NCI-H146 treated with DMSO at 0.1 percent for 48 hours (cell line): ENCODE measurements around the gene CD247.

Source experiments
- DNase-seq: peaks from one replicate; lab custom pipeline; 2025; ENCODE audit not compliant: unreplicated experiment; lab: John Stamatoyannopoulos, UW

The CD247 gene

DNA sequence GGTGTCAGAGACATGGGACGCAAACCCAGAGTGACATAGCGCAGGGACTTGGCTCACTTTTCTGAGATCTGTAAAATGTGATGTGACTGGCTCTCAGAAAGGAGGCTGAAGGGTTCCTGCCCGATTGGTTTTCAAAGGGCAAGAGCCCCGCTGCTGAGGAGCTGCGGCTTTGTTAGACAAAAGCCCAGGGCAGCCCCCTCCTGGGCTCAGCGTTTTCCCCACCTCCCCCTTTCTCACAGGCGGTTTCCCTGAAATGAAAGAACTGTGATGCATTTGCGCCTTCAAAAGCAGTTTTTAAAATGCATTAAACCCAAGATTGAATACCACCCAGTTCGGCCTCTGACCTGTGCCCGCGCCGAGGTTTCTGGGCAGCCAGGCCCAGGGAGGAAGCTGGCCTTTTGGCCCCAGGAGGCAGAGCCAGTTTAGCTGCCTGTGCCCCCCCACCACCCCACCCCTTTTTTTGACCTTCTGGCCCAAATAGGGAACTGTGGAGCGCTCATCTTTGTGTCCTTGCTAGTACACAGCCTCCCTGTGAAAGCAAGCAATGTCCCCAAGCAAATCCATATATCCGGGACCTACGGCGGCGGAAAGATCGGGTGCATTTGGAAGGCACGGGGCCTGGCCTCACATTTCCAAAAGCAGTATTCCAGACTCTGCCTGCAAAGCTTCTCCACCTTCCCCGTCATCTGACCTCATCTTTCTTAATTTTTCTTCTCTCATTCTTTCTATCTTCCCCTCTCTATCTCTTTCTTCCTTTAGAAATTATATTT lies 28.6 kb downstream of the CD247 start:
- DNase-seq = no peak

DNA sequence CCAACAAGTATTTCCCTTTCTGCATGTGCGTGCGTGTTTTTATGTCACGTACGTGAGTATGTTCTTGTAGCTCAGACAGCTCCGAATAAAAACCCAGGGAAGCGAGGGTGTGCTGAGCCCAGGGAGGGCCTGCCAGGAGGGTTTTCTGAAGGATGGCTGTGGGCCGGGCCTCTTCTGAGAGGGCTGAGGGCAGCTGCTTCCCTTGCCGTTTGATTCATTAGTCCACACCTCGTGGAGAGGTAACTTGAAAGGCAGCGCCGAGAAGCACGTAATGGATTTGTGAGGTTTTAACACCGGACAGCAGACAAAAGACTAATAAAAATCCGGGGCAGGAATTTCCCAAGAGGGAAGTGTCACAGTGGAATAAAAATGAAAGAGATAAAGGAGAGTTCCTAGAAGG lies 29.5 kb downstream of the CD247 start:
- DNase-seq = no peak

DNA sequence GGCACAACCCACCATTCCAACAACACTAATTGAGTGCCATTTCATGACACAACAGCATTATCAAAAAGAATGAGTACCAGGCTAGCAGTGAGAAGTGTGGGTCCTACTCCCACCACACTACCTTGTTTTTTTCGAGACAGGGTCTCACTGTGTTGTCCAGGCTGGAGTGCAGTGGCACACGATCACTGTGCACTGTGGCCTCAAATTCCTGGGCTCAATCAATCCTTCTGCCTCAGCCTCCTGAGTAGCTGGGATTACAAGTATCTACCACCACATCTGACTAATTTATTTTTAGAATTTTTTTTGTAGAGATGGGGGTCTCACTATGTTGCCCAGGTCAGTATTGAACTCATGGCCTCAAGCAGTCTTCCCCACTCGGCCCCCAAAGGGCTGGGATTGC lies 30.7 kb downstream of the CD247 start:
- DNase-seq = no peak

DNA sequence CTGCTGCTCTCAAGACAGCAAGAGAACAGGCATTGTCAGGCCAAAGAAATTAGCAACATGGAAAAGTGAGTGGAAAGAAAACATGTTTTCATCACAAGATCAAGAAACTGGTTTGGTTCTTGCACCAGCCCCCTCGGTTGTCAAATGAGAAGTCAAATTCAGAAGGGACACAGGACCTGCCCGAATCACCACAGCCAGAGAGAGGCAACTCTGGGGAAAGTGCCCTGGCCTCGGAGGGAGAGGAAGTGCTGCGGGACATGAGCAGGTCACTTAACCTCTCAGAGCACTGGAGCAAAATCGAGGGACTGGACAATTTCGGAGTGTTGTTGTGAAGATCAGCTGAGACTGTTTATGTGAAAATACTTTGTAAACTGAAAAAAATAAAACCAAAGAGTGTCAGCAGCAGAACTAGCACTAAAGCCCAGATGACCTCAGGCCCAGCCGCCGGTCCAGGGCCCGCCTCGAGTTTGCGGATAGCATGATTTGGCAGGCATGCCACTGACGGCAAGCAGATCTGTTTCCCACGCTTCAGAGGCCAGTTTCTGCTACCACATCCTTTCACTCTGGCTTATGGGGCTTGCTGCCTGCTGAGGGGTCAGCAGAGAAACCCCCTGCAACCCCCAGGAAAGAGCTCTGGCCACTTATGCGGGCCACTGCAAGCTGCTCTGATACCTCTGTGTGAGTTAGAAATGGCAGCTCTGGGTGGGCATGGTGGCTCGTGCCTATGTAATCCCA lies 32.1 kb downstream of the CD247 start:
- no peak for DNase-seq

DNA sequence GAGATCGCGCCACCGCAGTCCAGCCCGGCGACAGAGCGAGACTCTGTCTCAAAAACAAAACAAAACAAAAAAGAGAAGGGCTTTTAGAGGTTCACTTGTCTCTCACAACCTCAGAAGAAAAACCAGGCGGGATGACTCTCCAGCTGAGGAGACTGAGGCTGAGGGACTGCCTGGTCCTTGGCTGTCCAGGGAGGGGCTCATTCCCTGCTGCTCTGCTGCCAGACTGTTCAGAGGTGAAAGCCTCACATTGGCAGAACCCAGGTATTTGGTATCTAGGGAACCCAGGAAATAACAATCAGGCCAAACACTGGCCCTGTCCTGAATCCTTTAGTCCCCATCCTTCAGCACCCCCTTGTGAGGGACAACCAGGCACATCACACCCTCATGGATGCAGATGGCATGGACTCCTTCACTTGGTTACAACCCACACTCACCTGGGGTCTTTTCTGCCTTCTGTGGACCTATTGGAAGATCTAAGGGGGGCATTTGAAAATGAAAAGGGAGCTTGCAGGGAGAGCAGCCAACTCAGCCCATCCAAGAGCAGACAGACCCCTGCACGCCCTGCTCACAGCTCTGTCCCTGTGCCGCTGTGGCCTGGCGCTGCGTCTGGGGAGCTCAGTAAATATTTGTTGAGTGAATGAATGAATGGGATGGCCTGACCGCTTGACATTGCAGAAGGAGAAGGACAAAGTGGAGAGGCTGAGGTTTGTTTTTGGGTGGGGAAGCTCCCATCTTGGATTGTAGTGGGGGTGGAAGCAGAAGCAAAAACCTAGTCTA lies 33.4 kb downstream of the CD247 start:
- DNase-seq = no peak

DNA sequence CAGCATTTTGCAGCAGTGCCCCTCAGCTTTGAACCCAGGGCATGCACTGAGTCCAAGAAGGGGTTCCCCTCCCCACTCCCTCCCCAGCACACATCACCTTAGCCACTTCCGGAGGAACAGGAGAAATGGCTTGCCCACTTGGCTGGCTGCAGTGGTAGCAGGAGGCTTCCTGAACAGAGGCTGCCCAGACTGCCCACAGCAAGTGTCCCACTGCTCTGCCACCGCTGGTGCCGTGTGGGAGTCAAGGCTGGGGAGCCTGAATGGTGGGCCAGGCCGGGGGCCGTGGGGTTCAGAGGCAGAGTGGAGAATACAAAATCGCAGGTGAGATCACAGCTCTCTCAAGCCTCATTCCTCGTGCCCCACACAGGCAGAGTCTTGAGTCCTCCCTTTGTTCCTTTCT lies 34.5 kb downstream of the CD247 start:
- no peak for DNase-seq

DNA sequence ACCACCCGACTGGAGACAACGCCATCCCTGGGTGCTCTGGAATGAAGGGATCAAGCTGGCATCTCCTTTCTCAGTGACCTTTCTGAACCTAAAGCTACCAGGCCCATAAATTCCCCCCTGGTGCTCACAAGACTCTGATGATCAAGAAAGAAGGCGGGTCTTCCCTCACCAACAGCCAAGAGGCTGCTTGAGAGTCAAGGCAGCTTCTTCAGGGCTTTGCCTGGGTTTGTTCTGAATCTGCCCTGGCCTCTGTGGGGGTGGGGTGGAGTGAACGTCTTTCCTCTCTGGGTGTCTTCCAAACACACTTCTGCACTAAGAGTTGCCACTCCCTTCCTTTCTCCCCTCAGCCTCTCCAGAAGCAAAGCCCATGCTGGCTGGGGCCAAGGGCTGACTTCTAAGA lies 36.1 kb downstream of the CD247 start:
- DNase-seq = no peak

DNA sequence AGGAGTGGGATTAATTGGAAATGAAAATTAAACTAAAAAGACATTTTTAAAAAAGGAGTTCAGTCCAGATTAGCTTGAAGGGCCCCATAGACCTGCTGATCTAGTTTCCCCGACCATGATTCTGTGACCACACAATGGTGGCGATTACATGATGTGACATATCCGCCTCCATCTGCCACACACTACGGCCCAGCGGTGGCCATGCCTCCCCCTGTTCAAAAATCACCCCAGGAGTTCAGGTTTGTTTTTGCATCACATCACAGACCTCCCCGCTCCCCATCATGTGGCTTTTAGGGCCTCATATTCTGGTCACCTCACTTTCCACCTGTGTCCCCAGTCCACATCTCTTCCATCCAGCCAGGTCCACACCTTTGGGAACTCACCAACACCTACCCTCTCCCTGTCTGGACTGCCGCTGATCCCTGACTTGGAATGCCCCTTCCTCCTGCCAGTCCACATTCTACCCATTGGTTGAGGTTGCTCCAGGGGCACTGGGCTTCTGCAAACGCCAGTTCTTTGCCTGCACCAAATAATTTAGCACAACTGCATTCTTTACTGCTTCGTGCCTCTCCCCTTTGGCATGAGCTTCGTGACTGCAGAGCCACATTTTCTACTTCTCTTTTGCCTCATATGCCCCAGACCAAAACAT lies 38.9 kb downstream of the CD247 start:
- DNase-seq = no peak

DNA sequence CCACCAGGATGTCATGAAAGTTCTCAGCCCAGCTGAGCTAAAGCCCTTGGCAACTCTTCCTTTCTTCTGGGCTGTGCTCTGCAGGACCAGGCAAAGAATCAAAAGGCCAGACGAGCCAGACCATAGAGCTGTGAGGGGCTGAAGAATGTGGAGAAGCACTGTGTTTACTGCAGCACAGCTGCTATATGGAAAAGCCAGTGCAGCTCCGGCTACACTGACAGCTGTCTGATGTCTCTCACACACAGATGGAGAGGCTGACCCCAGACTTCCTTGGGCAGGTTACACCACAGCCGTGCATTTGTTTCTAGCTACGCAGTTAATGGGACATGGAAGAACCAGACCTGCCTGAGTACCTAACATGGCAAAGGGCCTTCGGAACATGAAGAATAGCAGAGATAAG lies 40.3 kb downstream of the CD247 start:
- no peak for DNase-seq

DNA sequence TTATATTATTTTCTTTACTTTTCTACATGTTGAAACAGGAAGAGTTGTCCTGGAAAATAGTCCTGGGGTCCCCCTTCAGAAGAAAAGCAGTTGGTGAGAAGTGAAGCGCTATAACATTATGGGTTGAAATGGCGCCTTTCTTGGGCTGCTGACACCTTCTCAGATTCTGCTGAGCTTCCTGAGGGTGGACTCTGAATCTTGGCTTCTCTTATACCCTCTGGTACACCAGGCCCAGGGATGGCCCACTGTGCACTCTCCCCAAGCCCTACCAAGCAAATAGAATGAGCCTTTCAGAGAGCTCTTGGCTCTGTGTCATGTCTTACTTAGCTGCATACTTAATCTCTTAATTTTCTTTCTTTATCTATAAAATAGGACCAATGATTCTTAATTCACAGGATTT lies 42.3 kb downstream of the CD247 start:
- no peak for DNase-seq

DNA sequence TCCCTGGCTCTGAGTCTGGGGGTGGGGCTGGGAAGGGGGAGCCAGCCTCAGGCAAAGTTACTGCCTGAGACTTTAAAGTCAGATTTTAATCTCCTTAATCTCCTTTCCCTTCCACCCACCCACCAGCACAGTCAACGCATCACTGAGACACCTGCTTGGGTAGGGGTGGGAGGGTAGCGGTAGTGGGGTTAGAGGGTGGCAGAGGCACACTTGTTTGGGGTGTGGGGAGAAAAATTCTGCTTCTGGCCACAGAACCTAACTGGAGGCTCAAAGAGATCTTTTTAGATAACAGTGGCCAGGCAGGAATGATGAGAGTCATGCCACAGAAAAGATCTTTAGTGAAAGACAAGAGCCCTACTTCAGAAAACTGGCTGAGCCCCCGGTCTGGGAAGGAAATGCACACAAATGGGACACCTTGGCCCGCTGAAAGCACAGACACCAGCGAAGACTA lies 44.1 kb downstream of the CD247 start:
- DNase-seq = no peak

DNA sequence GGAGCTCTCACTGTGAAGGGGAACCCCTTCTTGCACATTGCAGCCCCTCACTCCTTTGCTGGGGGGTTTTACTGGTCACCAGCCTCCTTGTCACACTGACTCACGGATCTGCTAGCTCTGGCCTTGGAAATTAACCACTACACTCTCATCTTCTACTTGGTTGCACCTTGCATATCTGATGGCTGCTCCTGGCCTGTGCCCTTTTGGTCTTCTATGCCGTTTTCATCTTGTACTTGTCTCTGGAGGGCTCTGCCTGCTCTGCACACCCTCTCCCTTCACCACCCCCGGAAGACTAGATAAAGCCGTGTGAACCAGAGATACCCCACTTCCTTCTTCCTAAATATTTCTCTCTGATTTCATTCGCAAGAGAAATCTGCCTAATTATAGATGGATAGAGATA lies 44.6 kb downstream of the CD247 start:
- no peak for DNase-seq

DNA sequence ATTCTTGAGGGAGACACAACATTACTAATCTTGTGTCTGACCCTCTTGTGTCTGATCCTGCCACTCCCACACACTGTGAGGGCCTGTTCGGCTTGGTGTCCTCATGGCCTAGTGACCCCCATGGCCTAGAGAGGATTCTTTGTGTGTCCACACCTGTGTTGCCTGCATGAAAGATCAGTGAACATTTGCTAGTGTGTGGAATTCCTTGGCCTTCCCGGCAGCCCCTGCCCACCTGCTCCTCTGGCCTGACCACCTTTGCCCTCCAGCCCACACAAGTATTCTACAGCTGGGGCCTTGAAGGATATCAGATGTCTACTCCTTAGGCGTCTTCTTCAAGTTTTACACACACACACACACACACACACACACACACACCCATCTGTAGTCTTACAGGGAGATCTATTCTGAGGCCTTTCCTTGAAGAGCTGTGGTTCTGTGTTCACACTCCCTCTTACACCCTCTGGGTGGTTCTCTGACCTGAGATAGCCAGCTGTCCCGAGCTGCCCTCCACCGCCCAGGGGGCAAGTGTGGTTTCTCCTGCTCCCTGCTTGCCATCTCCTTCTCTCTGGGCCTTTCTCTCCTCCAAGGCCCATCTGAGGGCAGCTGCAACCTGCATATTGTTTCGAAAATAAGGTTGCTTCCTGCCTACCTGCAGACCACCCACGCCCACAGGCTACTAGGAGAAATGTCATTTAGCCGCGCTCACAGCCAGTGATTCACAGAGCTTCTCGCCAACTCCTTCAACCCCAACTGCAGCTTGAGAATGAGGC lies 45.4 kb downstream of the CD247 start:
- DNase-seq = no peak

DNA sequence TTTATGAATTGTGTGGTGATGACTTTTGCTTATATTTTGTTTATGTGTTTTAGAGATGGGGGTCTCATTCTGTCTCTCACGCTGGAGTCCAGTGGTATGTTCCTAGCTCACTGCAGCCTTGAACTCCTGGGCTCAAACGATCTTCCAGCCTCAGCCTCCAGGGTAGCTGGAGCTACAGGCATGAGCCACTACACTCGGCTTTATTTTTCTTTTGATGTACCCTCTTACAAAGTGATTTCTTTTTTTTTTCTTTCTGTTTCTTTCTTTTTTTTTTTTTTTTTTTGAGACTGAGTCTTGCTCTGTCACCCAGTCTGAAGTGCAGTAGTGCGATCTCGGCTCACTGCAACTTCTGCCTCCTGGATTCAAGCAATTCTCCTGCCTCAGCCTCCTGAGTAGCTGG lies 46.8 kb downstream of the CD247 start:
- DNase-seq = no peak

DNA sequence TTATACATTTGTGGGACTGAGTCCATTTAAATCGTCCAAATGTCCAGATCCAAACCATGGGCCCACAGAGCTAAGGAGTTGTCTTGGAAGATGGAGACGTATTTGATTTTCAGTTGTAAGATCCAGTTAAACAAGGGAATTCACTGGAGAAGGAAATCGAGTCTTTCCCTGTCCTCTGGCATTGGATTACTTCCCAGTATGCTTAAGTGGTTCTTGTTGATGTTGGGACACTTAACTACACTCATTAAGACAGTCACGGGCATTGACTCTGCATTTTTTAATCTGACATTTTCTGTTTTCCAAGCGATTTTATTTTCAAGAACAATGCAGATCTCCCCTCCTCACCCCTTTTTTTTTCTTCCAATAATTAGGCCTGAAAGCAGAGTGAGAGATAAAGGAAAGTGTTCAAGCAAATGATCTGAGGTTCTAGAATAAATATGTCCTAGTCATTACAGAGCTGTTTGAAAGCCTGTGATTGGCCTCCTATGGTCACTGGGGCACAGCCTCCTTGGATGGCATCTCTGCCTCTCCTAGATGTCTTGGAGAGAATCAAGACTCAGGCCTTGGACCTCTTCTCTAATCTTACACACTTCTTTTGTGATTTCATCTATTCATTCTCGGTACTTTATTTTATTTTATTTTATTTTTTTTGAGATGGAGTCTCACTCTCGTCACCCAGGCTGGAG lies 48.9 kb downstream of the CD247 start:
- no peak for DNase-seq

DNA sequence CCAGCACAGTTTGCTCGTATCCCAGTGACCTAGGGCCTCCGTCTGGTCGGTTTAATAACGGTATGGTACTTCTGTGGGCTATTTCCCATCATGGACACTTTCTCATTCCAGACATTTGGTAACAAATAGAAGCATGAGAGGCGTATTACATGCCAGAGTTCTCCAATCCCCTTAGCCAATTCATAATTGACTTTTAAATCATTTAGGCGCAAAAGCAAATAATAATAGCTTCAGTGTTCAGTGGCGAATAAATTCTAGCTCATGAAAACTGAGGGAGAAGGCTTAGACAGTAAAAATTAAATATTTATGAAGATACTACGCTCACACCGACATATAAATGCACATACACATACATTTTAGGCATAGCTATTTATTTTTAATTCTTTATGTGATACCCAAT lies 50.6 kb downstream of the CD247 start:
- no peak for DNase-seq

DNA sequence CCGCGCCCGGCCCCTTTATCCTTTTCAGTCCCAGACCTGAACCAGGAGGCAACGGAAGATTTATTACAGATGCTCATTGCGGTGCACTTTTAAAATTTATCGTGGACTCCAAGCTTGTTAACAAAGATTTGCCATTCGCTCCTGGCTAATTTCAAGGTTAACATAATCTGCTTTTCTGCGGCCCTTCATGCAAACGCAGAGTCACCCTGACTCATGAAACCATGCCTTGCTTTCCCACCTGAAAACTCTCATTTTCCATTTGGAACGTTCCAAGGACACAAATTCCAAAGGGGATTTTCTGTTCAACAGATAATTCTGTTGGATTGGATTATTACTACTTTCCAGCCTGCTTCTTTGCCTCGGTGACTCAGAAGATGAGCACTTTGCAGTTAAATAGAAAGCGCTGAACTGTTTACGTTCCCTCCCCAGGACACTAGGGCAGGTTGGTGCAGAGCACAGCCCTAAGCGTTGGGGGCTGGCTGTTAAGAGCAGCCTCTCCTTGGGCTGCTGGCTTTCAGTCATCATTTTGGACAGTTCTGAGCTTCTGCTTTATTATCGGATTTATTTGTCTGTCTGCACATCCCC lies 51.1 kb downstream of the CD247 start:
- no peak for DNase-seq

DNA sequence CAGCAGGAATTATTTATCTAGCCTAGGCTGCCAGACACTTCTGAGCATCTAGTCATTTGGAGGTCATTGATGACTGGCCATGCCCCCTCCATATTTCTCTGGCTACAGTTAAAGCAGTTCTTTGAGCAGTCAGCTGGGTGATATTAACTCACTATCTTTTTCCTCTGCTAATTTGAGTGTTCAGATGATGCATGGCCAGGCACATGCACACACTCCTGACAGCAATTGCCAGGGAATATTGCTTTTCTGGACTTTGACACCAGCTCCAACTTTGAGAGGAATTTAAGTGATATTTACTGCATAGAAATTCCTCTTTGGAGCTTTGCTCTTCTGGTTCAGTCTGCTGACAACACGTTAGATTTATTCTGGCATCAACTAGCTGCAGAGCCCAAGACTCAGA lies 52.6 kb downstream of the CD247 start:
- DNase-seq = no peak

DNA sequence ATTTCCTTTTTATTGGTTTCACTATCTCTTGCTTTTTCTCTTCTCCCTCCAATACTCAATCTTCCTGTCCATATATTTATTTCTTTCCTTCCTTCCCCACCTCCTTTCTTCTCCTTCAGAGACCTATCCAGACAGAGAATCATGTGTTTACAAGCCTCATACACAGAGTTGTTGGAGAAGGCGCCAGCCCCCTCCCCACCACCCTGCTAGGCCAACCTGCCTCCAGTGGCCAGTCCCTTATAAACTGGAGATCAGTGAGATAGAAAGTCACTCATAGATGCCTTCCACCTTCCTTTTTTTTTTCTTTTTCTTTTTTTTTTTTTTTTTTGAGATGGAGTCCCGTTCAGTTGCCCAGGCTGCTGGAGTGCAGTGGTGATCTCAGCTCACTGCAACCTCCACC lies 53.3 kb downstream of the CD247 start:
- no peak for DNase-seq
